Liver (tissue), 3 donors: Measurements from ENCODE around the gene PLEKHA7.

Experiments
- CTCF ChIP-seq: fragments of 150-350 bp; IDR thresholded peaks from 2 replicates; pipeline ENCODE4 v1.5.1; 2017; ENCODE audit warnings: improper control_type of control experiment, low read depth, low read length; ENCODE audit not compliant: missing input control
- GABPA ChIP-seq, 2 donors: IDR thresholded peaks in 1 of 2; conservative IDR thresholded peaks in 1 of 2; 2 replicates each; pipeline ENCODE4 v1.6.1; 2016; ENCODE audit warnings: antibody characterized with exemption in 2 of 2, mild to moderate bottlenecking in 1 of 2, moderate library complexity in 1 of 2
- MAX ChIP-seq: IDR thresholded peaks from 2 replicates; pipeline ENCODE4 v1.6.1; 2016; ENCODE audit warnings: antibody characterized with exemption
- RAD21 ChIP-seq, 2 donors: IDR thresholded peaks; 2 replicates each; pipeline ENCODE4 v1.6.1; 2016; ENCODE audit warnings: antibody characterized with exemption in 2 of 2, mild to moderate bottlenecking in 2 of 2
- donor health status: healthy.
- donor health status: healthy.

- peak; percentile 97 for TF ChIP-seq CTCF
- TF ChIP-seq GABPA (IDR thresholded peaks at IDR 0.05 in 1 of 2, conservative IDR thresholded peaks at IDR 0.05 in 1 of 2), result no peak
- TF ChIP-seq MAX, result no peak
- peak; percentile 95 for TF ChIP-seq RAD21 (IDR thresholded peaks at IDR 0.05)
These were observed 228.6 kb downstream of the PLEKHA7 start for GRCh38 chr11:16785520-16786128.
